HS-5 (cell line): ENCODE measurements around the gene GTF2F2.
"Not testable (repeated sequence)": the region's sequence is repeated elsewhere in the genome, so short reads cannot be mapped to it uniquely, and the experiment has no call there.

Source experiments
- DNase-seq: peaks from one replicate; pipeline ENCODE4 v3.0.0-alpha.2; 2012; ENCODE audit warnings: low read depth

GTF2F2 gene

DNA sequence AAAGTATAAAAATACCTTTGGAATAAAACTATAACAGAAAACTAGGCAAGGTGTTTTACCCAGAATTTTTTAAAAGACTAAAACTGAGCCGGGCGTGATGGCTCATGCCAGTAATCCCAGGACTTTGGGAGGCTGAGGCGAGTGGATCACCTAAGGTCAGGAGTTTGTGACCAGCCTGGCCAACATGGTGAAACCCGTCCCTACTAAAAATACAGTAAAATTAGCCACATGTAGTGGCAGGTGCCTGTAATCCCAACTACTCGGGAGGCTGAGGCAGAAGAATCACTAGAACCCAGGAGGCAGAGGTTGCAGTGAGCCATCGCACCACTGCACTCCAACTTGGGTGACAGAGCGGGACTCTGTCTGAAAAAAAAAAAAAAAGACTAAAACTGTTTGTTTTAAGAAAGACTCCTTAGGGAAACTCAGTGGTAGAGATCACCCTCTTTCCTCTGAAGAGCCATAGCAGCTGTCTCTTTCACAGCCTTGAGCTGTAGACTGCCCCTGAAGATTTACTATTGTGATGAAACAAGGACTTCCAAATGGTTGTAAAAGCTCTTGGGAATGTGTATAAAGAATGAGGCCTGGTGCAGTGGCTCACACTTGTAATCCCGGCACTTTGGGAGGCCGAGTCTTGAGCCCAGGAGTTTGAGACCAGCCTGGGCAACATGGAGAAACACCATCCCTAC is 95.2 kb downstream of the GTF2F2 start:
- DNase-seq, result no peak

DNA sequence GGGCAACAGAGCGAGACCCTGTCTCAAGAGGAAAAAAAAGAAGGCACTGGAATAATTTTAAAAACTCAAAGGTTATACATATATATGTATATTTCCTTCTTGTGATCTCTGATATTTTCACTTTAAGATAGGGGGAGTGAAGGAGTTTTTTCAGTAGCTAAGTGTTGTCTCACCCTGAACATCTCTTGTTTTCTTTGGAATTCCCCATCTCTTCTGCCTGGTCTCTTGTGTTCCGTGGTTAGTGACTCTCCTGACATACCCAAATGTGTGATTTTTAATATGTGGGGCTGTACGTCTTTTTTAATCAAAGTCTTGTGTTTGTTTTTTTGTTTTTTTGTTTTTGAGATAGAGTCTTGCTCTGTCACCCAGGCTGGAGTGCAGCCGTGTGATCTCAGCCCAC is 95.9 kb downstream of the GTF2F2 start:
- no peak for DNase-seq

DNA sequence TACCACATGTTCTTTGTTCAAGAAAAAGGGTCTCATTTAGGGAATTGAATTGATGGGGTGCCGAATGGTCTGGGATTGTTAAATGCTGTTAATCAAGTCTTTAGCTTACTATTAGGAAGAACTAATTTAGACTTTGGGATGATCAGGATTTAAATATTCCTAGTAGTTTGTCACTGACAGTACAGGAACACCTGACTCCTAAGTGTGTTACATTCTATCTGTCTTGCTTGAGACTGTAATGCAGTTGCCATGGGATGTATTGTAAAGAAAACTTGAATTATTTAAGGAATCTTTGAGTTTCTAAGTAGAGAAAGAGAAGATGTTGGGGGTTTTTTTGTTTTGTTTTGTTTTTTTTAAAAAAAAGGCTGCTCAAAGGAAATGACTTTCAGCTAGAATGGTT is 98.4 kb downstream of the GTF2F2 start:
- DNase-seq, result no peak

GRCh38 chr13:45219123-45219891 is 99.0 kb downstream of the GTF2F2 start:
- no peak for DNase-seq

- peak; percentile 75 for DNase-seq
These were observed 99.6 kb downstream of the GTF2F2 start for GRCh38 chr13:45219938-45220375.

DNA sequence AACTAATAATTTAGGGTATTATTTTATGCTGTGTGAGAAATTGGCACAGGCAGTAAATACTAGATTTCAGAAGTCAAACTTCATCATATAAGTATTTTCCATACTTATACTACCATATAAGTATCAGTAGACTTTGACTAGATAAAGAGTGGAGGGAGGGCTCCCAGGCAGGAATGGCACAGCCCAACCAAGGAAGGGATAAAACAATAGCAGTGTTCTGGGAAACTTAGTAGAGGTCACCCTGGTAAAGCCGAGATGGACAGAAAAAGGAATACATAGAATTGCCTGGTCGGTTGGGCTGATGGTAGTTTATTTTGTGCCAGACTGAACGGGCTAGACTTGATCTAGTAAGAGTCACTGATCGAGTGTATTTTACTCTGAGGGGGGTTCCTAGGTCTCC is 100.1 kb downstream of the GTF2F2 start:
- DNase-seq, result no peak

DNA sequence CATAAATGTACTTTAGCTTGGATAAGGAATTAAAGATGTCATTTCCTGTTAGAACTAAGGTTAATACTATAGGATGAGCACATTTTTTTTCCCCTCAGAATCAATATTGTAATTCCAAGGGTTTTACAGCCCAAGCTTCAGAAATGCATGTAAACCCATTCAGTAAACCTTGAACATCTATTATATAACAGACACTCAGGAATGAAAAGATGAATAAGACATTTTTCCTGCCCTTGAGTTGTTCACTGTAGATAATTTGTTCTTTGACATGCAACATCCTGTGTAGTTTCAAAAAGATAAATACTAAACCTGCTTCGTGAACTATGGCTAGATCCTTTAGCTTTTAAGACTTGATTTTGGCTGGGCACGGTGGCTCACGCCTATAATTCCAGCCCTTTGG is 102.2 kb downstream of the GTF2F2 start:
- DNase-seq, result no peak

DNA sequence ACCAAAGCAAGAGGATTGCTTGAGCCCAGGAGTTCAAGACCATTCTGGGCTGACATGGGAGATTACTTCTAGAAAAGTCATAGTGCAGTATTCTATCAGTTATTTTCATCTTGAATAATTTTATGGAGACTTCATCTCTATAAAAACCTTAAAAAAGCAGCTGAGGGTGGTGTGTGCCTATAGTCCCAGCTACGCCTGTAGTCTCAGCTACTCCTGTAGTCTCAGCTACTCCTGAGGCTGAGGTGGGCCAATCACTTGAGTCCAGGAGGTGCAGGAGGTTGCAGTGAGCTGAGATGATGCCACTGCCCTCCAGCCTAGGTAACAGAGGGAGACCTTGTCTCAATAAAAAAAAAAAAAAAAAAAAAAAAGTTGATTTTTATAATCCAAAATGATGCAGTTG is 102.6 kb downstream of the GTF2F2 start:
- no peak for DNase-seq

DNA sequence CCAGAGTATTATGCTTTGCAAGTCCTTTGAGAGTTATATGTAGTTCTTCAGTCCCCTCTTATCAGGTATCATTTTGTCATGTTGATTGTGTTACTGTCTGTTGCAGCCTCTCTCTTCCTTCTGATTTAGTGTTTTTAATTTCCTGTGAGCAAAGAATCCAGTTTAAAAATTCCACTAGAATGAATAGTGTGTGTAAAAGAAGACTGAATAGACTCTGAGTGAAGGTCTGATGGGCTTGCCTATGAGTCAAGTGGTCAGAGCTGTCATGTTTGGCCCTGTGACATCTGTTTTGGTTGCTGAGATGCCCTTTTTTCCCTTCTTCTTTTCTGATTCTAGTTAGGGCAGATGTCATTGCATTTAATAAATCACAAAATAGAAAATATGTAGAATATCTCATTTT is 103.9 kb downstream of the GTF2F2 start:
- DNase-seq, result no peak

DNA sequence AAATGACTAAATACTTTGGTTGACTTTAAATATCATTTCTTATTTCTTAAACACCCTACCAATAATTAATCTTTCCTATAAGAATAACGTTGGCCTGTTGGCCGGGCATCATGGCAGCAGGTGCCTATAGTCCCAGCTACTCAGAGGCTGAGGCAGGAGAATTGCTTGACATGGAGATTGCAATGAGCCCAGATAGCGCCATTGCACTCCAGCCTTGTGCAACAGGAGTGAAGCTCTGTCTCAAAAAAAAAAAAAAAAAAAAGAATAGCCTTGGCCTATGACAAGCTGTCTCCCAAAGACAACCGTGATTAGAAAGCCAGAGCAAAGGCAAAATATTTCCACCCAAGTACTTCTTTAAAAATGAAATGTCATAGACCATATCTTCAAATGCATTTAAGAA is 105.1 kb downstream of the GTF2F2 start:
- no peak for DNase-seq

- DNase-seq, result no peak
These were observed 105.7 kb downstream of the GTF2F2 start for GRCh38 chr13:45226024-45226423.

DNA sequence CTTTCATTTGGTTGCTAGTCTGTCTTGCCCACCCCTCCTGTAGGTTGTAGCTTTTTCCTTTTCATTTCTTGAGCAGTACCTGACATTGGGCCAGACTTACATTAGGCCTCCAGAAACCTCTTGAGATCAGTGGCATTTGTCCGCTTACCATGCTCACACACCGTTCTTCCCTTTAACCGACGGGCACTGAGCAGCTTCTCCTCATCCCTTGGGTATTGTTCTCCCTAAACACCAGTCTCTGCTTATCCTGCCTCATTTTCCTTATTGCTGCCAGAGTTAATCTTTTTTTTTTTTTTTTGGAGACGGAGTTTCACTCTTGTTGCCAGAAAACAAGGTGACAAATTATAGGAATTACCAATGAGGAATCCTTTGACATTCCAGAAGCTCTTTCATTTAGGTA is 107.7 kb downstream of the GTF2F2 start:
- DNase-seq, result no peak

DNA sequence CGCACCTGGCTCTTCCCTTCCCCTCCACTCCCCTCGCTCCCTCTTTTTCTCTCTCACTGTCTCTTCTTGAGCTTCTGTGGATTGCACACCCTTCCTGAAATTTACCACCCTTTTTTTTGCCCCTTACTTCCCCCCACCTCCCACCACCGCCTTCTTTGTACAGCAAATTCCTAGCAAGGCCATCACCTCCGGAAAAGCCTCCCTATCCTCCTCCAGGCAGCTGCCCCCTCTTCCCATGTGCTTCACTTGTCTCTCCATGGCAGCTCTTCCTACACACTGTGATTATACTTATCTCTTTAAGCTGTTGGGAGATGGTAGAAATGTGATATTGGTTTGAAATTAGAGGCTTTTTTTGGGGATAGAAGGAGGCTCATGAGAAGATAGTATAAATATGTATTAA is 108.9 kb downstream of the GTF2F2 start:
- DNase-seq, result no peak

DNA sequence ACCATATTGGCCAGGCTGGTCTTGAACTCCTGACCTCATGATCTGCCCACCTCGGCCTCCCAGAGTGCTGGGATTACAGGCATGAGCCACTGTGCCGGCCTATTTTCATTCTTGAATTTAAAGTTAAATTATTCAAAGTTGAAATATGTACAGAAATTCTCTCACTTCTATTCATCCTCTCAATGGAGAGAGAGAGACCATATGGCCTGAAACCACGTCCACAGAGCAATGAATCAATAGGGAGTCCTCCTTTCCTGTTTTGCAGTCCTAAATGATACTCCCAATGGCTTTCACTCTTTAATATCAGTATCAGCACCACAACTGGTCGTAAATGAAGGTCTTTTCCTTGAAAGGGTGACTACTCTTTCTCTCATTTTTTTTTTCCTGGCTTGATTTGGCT is 111.0 kb downstream of the GTF2F2 start:
- DNase-seq, result no peak

- DNase-seq, result no peak
These were observed 111.4 kb downstream of the GTF2F2 start for GRCh38 chr13:45231722-45232121.

- DNase-seq, result no peak
These were observed 112.3 kb downstream of the GTF2F2 start for GRCh38 chr13:45232591-45232990.

- no peak for DNase-seq
These were observed 118.9 kb downstream of the GTF2F2 start for GRCh38 chr13:45238945-45239795.

- no peak for DNase-seq
These were observed 119.8 kb downstream of the GTF2F2 start for GRCh38 chr13:45240143-45240542.

GRCh38 chr13:45242070-45242469 is 121.8 kb downstream of the GTF2F2 start:
- no peak for DNase-seq

DNA sequence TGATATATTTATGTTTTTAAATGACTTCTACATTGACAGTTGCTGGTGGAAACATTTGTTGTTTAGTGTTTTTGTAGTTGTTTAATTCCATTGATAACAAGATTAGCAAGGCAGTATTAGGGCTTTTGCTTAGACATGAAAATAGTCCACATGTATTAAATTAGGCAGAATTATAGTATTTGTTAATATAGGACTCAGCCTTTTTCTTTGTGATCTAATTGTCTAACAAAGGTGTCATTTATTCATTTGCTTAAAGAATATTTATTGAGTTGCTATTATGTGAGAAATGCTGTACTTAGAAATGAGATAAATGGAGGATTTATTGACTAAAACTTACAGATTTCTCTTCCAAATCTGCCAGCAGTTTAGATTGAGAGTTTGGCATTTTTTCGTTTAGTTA is 122.2 kb downstream of the GTF2F2 start:
- DNase-seq, result no peak

DNA sequence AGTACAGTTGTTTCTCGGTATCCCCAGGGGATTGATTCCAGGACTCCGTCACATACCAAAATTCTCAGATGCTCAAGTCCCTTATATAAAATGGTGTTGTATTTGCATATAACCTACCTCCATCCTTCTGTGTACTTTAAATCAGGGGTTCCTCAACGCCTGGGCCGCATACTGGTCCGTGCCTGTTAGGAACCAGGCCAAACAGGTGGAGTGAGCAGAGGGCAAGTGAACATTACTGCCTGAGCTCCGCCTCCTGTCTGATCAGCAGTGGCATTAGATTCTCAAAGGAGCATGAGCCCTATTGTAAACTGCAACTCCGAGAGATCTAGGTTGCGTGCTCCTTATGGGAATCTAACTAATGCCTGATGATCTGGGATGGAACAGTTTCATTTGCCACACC is 122.8 kb downstream of the GTF2F2 start:
- DNase-seq, result no peak

GRCh38 chr13:45244736-45245135 is 124.4 kb downstream of the GTF2F2 start:
- DNase-seq, result not testable (repeated sequence)

DNA sequence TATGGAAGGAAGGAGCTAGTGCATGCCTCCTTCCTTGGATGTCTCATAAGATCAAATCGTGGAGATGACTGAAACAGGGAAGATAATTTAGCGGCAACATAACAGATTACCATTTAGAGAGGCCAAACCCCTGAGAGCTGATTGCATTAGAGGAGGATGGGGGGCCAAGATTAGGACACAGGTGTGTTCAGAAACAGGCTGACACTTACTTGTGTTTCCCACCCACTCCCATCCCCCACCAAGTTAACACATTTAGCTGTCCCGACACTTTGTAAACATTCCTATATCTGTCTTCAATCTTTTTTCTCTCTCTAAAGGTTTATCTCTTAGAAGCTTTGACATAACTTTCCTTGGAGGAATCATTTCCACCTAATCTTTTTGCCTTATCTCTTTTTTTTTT is 129.4 kb downstream of the GTF2F2 start:
- DNase-seq, result no peak
